Measurements from ENCODE around the gene SMAP2. TPM values are rescaled to one million over a fixed set of nuclear protein-coding genes. Genes with fewer than 3 reads are reported as not detected.

The SMAP2 gene
- total RNA-seq, 1 experiment from 2014 or later: 20.2 TPM

- DNase-seq (ENCODE audit: unreplicated experiment): no peak
- no peak overlapping the region for H3K4me3 Mint-ChIP-seq (ENCODE audit: unreplicated experiment)
- intact Hi-C loops (cut with micrococcal nuclease): no loop called here
- H3K9me3 Mint-ChIP-seq (ENCODE audit: unreplicated experiment): peaks cover 54% of the 10 kb centered on the region
- TF ChIP-seq, protein P1, sequence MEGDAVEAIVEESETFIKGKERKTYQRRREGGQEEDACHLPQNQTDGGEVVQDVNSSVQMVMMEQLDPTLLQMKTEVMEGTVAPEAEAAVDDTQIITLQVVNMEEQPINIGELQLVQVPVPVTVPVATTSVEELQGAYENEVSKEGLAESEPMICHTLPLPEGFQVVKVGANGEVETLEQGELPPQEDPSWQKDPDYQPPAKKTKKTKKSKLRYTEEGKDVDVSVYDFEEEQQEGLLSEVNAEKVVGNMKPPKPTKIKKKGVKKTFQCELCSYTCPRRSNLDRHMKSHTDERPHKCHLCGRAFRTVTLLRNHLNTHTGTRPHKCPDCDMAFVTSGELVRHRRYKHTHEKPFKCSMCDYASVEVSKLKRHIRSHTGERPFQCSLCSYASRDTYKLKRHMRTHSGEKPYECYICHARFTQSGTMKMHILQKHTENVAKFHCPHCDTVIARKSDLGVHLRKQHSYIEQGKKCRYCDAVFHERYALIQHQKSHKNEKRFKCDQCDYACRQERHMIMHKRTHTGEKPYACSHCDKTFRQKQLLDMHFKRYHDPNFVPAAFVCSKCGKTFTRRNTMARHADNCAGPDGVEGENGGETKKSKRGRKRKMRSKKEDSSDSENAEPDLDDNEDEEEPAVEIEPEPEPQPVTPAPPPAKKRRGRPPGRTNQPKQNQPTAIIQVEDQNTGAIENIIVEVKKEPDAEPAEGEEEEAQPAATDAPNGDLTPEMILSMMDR (IDR thresholded peaks at IDR 0.05; ENCODE audit: unreplicated experiment): no peak
- ChIA-PET POLR2A (interaction anchor here (0.7 kb wide), 1 partner anchor 52 kb away, joined by 3 read pairs; no protein-coding TSS in a partner anchor), CTCF (no interaction called here)
- H3K27me3 Mint-ChIP-seq (ENCODE audit: insufficient read depth, unreplicated experiment): no peaks in the 10 kb centered on the region
- peaks cover 33% of the 10 kb centered on the region for H3K36me3 Mint-ChIP-seq (ENCODE audit: insufficient read depth, unreplicated experiment)
- no peaks in the 10 kb centered on the region for H3K4me1 Mint-ChIP-seq (ENCODE audit: insufficient read depth, unreplicated experiment)
- BruUV-seq (replicated peaks): no TSS peak
- H3K27ac Mint-ChIP-seq (ENCODE audit: low read depth, unreplicated experiment): no peak overlapping the region
Observed at GRCh38 chr1:40462956-40463590, 89.5 kb downstream of the SMAP2 start.

GRCh38 chr1:40469327-40469726, 95.8 kb downstream of the SMAP2 start:
- Mint-ChIP-seq H3K27me3 (ENCODE audit: insufficient read depth, unreplicated experiment) (no peaks in the 10 kb centered on the region), H3K27ac (ENCODE audit: low read depth, unreplicated experiment) (no peak overlapping the region), H3K4me3 (ENCODE audit: unreplicated experiment) (no peak overlapping the region), H3K36me3 (ENCODE audit: insufficient read depth, unreplicated experiment) (no peaks in the 10 kb centered on the region), H3K4me1 (ENCODE audit: insufficient read depth, unreplicated experiment) (no peaks in the 10 kb centered on the region), H3K9me3 (ENCODE audit: unreplicated experiment) (peaks cover 53% of the 10 kb centered on the region)
- CTCF ChIA-PET: no interaction called here
- no TSS peak for BruUV-seq (replicated peaks)
- TF ChIP-seq, protein P1 (IDR thresholded peaks at IDR 0.05; ENCODE audit: unreplicated experiment): no peak
- POLR2A ChIA-PET: no interaction called here
- no peak for DNase-seq (ENCODE audit: unreplicated experiment)
- intact Hi-C loops (cut with micrococcal nuclease): no loop called here

Other genes with a start within 250 kb of the SMAP2 start
- gene RLF, start 212.3 kb upstream of the SMAP2 start, total RNA-seq (2022): 8.8 and 11.2 TPM in 2 replicates
- gene TMCO2, start 125.8 kb upstream of the SMAP2 start, total RNA-seq (2022): not detected in 2 replicates
- 27.8 and 31.3 TPM in 2 replicates for gene ZMPSTE24, start 115.5 kb upstream of the SMAP2 start, total RNA-seq (2022)
- gene COL9A2, start 56.4 kb upstream of the SMAP2 start, total RNA-seq (2022): not detected in 2 replicates
- gene ZFP69B, start 76.7 kb downstream of the SMAP2 start, total RNA-seq (2022): 6.0 and 8.9 TPM in 2 replicates
- 1.8 and 2.2 TPM in 2 replicates for gene ZFP69, start 103.6 kb downstream of the SMAP2 start, total RNA-seq (2022)
- 2.2 and 3.1 TPM in 2 replicates for gene EXO5, start 135.0 kb downstream of the SMAP2 start, total RNA-seq (2022)
- gene ZNF684, start 157.9 kb downstream of the SMAP2 start, total RNA-seq (2022): 1.4 and 1.8 TPM in 2 replicates

Data from MCF 10A (cell line).